Renal cortical epithelial cell (primary cell): ENCODE data around the gene TM4SF18. TPM values are rescaled to one million over a fixed set of nuclear protein-coding genes. Genes with fewer than 3 reads are reported as not detected.

Source experiments
- DNase-seq: peaks from one replicate; pipeline ENCODE4 v3.0.0-alpha.2; 2011; ENCODE audit warnings: low read depth
- total RNA-seq: library from RNA; depleted of rRNA; stranded (reverse); fragments of >200 nt; gene quantifications from 2 replicates; pipeline ENCODE4 v1.2.3, GENCODE V29; 2014

Gene TM4SF18
- total RNA-seq, 1 donor from 2014 or later = 11.9 TPM

DNA sequence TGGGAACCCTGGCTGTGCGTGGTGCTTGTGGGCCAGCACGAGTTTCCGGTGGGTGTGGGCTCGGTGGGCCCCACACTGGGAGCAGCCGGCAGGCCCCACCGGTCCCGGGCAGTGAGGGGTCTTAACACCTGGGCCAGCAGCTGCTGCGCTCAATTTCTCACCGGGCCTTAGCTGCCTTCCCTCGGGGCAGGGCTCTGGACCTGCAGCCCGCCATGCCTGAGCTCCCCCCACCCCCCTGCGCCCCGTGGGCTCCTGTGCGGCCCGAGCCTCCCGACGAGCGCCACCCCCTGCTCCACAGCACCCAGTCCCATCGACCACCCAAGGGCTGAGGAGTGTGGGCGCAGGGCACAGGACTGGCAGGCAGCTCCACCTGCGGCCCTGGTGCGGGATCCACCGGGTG lies 49.4 kb downstream of the TM4SF18 start:
- DNase-seq = no peak

DNA sequence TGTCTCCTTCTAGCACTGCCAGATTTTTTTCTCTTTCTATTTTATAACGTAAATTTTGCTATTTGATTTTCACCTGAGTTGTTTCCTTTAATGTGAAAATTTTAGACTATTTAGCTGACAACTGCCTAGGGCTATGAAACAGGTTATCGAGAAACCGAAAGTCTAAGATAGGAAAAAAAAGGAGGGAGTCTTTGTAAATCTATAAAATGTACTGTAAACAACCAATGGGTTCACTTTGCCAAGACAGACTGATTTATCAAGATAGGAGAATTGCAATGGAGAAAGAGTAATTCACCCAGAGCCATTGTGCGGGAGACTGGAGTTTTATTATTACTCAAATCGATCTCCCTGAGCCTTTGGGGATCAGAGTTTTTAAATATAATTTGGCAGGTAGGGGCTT lies 50.0 kb downstream of the TM4SF18 start:
- no peak for DNase-seq

DNA sequence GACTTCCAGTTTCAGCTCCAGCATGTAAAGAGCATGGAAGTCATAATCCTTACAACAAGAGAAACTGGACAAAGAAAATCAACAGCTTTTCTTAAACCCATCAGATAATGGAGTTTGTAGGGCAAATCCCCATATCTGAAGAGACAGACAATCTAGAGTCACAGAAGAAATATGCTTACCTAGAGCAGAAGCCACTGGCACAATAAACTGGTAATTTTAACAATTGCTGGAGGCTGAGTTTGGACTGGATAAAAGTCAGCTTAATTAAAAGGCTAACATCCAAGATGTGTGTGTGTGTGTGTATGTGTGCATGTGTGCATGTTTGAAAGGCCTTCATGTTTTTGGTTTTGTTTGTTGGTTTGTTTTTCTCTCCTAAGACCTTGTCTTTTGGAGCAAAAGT lies 50.6 kb downstream of the TM4SF18 start:
- no peak for DNase-seq

DNA sequence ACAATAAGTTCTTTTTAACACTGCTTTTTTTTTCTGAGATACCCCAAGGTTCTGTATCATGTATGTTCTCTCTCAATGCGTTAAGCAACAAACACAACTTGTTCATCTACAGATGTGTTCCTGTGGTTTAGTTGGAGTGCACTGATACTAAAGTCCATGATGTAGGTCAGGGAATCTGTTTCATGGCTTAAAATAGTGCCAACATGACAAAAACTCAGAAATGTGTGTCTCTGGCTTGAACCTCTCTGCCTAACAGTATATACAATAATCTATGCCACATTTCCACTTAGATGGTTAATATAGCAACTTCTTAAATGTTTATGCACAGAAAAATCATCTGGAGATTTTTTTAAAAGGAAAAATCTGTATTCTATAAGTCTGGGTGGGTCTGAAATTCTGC lies 51.1 kb downstream of the TM4SF18 start:
- no peak for DNase-seq

DNA sequence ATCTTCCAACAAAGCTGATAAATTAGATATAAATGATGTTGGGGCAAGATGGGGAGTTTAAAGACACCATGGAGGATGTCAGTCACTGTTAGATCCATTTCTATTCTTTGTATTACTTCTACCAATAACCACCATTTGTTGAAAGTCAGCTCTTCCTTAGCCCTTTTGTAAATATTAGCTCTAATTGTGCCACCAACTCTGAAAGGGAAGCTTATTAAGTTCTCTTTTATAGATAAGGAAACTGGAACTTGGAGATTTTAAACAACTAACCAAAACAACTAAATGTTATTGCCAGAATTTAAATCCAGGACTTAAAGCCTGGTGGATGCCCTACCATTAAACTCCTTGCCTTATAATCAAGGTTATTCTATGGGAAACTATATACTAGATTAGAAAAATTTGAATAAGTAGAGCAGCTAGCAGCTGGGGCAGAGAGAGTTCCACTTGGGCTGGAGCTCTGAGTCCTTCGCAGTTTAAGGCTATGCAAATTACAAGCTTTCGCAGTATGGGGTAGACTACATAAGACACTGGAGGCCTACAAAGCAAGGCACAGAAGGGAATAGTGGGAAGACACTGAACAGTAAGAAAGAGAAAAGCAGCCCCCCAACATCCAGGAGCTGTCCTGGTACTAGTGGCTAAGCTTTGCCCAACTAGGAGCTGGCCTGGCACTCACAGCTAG lies 52.6 kb downstream of the TM4SF18 start:
- no peak for DNase-seq

DNA sequence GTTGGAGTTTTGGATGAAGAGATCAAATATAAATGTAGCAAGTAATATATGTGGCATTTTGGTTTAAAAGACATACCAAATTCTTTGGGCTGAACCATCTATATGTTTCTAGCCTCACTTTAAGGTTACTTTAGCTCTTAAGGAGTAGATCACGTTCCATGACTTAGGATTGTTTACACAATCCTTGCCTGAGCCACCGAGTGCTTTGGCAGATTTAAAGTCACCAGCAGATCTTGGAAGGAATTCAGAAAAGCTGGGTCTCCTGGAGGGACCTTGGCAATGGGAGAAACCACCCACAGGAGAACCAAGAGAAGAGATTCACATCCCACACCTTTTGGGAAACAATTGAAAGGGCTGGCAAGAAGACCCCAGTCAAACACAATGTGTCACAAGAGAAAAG lies 54.5 kb downstream of the TM4SF18 start:
- DNase-seq = no peak

DNA sequence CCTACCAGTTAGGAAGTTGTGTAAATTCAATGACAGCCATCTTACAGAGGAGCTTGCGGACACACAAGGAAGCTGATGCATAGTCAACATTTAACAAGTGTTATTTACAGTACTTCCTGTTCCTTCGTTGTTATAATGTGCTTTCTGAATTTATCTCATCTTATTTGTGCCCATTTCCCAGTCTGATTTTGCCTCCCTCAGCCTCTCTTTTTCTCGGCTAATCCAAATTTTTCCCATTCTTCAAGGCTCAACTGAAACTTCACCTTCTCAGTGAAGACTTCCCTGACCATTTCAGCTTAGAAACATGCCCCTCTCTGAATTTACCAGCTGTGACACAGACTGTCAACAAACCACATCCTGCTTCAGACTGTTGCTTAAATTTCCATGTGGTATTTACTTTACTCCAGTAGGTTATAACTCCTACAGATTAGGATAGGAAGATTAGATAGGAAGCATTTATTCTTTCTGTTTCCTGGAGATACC lies 56.1 kb downstream of the TM4SF18 start:
- peak; percentile 89 for DNase-seq

DNA sequence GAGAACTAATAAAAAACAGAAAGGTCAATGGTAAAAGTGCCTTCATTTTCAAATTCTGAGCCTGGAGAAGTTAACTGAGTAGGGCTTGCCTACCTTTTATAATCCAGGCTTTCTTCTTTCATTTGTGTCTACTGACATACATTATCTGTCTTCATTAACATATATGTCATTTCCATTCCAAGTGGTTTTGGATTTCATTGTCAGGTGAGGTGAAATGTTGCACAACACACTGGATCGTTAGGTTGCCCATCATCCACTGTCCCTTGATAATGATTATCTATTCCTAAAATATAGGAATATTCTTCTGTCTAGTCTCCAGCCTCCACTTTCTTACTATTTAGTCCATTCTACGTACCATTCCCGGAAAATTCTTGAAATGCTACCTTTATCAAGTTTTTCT lies 56.8 kb downstream of the TM4SF18 start:
- DNase-seq = no peak

DNA sequence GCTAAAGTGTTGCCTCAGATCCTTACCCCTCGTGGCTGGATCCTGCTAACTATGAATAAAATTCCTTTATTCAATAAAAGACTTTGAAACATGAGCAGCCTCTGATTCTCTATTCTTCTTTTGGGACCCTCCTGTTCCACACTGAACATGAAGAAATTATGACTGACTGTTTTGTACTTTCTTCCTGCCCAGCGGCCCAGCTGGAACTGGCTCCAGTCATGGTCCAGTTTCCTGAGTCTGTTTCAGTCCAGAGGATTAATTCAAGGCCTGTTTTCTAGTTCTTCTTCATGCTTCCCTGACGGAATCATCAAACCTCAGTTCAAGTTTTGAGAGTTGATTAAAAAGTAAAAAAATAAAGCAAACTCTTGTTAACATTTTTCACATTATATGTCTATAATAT lies 59.2 kb downstream of the TM4SF18 start:
- no peak for DNase-seq

DNA sequence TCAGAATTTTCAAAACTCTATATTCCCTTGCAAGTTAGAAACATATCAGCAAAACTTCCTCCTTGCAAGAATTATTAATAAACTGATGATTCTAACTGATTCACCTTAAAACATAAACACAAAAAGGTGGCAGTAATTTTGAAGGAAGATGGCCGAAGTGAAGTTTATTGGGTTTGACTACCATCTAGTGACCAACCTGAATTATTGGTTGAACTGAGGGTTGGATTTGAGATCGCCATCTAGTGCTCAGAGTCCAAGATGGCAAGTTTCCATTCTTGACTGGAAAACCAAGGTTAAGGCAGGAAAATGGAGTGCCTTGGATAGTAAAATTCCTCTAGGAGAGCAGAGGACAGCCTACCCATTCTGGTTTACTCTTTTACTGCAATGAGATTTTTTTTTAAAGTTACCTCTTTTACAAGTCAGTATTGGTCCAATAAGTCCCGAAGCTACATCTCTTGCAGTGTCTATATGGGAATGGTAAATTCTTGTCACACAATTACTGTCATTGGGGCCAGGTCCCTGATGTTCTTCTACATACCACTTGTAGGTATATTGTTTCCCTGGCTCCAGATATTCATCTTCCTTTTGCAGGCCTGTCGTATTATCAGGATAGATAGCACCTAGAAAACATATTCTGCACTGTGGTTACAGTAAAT lies 60.2 kb downstream of the TM4SF18 start:
- peak; percentile 86 for DNase-seq

DNA sequence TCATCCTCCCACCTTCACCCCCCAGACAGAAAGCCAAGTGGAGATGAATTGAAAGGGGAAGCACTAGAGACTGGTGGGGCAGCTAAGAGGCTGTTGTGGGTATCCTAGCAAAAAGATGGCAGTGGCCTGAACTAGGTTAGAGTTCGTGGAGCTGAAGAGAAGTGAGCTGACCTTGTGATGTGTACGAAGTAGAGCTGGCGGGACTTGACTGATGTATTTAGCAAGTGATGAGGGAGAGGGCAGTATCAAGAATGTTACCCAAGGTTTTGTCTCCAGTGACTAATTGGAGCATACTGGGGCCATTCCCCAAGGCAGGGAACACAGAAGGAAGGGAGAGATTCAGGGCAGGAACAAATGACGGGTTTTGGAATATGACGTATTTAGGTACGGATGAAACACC lies 61.8 kb downstream of the TM4SF18 start:
- DNase-seq = no peak

DNA sequence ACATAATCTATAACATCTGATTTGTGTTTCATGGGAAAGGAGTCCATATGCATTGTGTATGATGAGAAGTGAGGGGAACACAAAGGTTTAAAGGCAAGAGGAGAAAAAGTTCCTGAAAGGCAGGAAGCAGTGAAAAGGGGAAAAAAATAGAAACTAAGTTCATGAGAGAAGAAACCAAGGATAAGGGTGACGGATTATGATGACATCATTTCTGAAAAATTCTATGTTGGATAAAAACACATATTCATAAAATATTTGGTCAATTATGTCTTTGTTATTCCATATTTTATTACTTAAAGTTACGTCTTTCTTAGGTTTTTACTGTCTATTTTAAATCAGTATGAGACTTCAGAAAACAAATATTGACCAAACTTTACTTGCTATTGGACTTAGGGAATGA lies 63.3 kb downstream of the TM4SF18 start:
- DNase-seq = no peak

DNA sequence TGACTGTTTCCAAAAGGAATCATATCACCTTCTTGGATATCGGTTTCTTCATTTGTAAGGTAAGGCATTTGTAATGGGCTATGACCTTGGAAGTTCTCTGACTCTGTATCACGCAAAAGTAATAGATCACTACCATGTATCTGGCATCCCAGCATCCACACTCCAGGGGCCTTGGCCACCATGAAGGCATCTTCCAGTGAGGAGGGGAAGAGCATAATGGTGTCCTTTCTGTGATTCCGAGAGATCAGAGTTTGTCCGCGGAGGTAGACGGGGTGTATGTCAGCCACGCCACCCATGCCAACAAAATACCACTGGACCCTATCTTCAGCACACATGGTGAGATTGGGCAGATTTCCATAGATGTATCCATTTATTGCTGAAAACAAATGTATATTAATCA lies 63.7 kb downstream of the TM4SF18 start:
- no peak for DNase-seq

Other genes starting within 250 kb of the TM4SF18 start
- 37.0 and 51.7 TPM in 2 replicates for gene HLTF, start 247.1 kb downstream of the TM4SF18 start, total RNA-seq
- 37.8 and 45.5 TPM in 2 replicates for gene HPS3, start 204.0 kb downstream of the TM4SF18 start, total RNA-seq
- gene CP, start 111.8 kb downstream of the TM4SF18 start, total RNA-seq = 2.4 and 85.8 TPM in 2 replicates
- 63.8 and 247 TPM in 2 replicates for gene TM4SF1, start 44.0 kb upstream of the TM4SF18 start, total RNA-seq
- 0.87 and 1.3 TPM in 2 replicates for gene TM4SF4, start 141.1 kb upstream of the TM4SF18 start, total RNA-seq